Calu3 (cell line): Measurements from ENCODE around the gene CHD3. TPM values are rescaled to one million over a fixed set of nuclear protein-coding genes. Genes with fewer than 3 reads are reported as not detected.
A peak's percentile ranks its signal among the peaks of the same experiment; 100 is the strongest.
"Not testable (repeated sequence)": the region's sequence is repeated elsewhere in the genome, so short reads cannot be mapped to it uniquely, and the experiment has no call there.

Source experiments
- BruUV-seq: library from RNA; stranded (reverse); fragments of 400-500 nt; replicated peaks from 2 replicates; lab custom pipeline; 2021; lab: Mats Ljungman, UMichigan
- CTCF ChIA-PET: fragments of 300-600 bp; sonication (Branson Sonifier 250); formaldehyde crosslinking; loops from one replicate; lab custom pipeline; 2022; ENCODE audit warnings: antibody characterized with exemption; lab: Charles Lee
- DNase-seq: peaks from one replicate; pipeline ENCODE4 v3.0.0; 2022
- H3K27ac Mint-ChIP-seq: one replicate; pipeline ENCODE4 v1.8.0; 2022; ENCODE audit warnings: mixed read lengths; ENCODE audit not compliant: unreplicated experiment
- H3K27me3 Mint-ChIP-seq: one replicate; pipeline ENCODE4 v1.8.0; 2022; ENCODE audit warnings: mixed read lengths; ENCODE audit not compliant: unreplicated experiment
- H3K36me3 Mint-ChIP-seq: one replicate; pipeline ENCODE4 v1.8.0; 2022; ENCODE audit warnings: mild to moderate bottlenecking, moderate library complexity, mixed read lengths; ENCODE audit not compliant: insufficient read depth, unreplicated experiment
- H3K4me1 Mint-ChIP-seq: one replicate; pipeline ENCODE4 v1.8.0; 2022; ENCODE audit warnings: mild to moderate bottlenecking, low read depth, mixed read lengths; ENCODE audit not compliant: unreplicated experiment
- H3K4me3 Mint-ChIP-seq: one replicate; pipeline ENCODE4 v1.8.0; 2022; ENCODE audit warnings: mild to moderate bottlenecking, low read depth, moderate library complexity, mixed read lengths; ENCODE audit not compliant: unreplicated experiment
- H3K9me3 Mint-ChIP-seq: one replicate; pipeline ENCODE4 v1.8.0; 2022; ENCODE audit warnings: low read depth, mixed read lengths; ENCODE audit not compliant: unreplicated experiment
- intact Hi-C: fragments of 100-400 bp; cut with micrococcal nuclease; formaldehyde crosslinking; loops from one replicate; pipeline ENCODE4 v1.10.0; 2022; ENCODE audit not compliant: unreplicated experiment
- total RNA-seq: library from RNA; stranded (reverse); gene quantifications from 2 replicates; pipeline ENCODE4 v1.2.3, GENCODE V29; 2022
- TF ChIP-seq, protein P1 (sequence below): fragments of 200-600 bp; IDR thresholded peaks from one replicate; pipeline ENCODE4 v1.8.0; 2022; ENCODE audit warnings: antibody characterized with exemption; ENCODE audit not compliant: unreplicated experiment

CHD3 gene
- total RNA-seq, 1 experiment from 2014 or later: 116 TPM

DNA sequence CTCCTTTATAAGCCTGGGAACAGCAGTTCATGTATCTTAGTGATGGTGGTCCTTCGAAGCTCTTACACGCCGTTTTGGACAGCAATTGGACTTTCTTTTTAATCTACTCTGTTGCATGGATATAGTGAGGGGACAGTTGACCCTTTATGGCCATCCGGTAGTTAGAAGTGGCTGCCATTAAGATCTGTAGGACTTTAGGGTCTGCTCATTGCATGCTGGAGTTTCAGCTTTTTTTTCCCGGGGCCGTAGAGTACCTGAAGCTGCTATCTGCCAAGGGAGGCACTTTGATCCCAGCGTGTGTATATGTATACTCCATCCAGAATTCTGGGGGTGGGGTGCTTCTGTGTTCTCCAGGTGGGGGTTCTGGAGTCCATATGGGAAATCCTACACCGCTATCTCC, 29.6 kb upstream of the CHD3 start:
- Mint-ChIP-seq H3K4me3 (no peak overlapping the region), H3K36me3 (peaks cover 4% of the 10 kb centered on the region), H3K27ac (no peak overlapping the region), H3K9me3 (no peaks in the 10 kb centered on the region), H3K27me3 (no peaks in the 10 kb centered on the region), H3K4me1 (peaks cover 9% of the 10 kb centered on the region)
- no TSS peak for BruUV-seq
- intact Hi-C loops: loop anchor here (10.0 kb wide), 1 partner anchor 114 kb away; no protein-coding TSS in a partner anchor
- CTCF ChIA-PET: no interaction called here
- no peak for DNase-seq
- TF ChIP-seq, protein P1, sequence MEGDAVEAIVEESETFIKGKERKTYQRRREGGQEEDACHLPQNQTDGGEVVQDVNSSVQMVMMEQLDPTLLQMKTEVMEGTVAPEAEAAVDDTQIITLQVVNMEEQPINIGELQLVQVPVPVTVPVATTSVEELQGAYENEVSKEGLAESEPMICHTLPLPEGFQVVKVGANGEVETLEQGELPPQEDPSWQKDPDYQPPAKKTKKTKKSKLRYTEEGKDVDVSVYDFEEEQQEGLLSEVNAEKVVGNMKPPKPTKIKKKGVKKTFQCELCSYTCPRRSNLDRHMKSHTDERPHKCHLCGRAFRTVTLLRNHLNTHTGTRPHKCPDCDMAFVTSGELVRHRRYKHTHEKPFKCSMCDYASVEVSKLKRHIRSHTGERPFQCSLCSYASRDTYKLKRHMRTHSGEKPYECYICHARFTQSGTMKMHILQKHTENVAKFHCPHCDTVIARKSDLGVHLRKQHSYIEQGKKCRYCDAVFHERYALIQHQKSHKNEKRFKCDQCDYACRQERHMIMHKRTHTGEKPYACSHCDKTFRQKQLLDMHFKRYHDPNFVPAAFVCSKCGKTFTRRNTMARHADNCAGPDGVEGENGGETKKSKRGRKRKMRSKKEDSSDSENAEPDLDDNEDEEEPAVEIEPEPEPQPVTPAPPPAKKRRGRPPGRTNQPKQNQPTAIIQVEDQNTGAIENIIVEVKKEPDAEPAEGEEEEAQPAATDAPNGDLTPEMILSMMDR: no peak

DNA sequence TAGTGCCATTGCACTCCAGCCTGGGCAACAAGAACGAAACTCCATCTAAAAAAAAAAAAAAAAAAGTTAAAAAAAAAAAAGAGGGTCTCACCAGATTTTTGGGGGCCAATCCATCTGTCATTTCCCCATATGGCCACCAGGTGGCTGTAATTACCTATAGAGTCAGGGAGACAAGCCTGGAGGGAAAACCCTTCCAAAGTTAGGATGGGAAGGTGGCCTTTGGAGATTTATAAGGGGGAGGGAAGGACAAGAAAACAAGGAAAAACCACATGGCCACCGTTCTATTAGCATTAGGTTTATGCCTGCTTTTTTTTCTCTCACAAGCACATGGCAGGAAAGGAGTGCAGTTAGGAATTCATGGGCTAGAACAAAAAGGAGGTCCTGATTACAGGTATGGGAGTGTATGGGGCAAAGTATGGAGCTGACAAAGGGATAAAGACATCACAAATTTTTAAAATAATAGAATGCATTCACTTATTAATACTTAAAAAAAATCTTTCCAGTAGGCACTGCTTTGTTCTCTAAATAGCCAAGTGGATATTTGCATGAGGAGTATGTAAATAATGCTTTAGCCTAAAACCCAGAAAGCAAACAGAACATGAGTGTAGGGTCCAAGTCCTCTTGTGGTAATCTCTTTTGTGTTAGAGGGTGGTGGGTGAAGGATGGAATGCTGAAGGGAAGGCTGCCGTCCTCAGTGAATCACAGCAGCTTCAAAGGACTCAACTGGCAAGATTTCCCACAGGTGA, 25.7 kb upstream of the CHD3 start:
- H3K4me1 Mint-ChIP-seq: peaks cover 9% of the 10 kb centered on the region
- CTCF ChIA-PET: interaction anchor here (0.5 to 1.2 kb wide), 4 partner anchors 23 to 1655 kb away, joined by 3 to 6 read pairs (median 4); no protein-coding TSS in a partner anchor
- BruUV-seq: no TSS peak

DNA sequence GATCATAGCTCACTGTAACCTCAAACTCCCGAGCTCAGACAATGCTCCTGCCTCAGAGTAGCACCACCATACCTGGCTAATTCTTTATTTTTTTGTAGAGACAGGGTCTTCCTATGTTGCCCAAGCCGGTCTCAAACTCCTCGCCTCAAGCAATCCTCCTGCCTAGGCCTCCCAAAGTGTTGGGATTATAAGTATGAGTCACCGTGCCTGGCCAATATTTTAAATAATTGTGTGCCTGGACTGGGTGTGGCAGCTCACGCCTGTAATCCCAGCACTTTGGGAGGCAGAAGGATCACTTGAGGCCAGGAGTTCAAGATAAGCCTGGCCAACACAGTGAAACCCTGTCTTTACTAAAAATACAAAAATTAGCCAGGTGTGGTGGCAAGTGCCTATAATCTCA, 24.2 kb upstream of the CHD3 start:
- H3K9me3 Mint-ChIP-seq, BruUV-seq, H3K4me3 Mint-ChIP-seq, H3K27ac Mint-ChIP-seq, H3K4me1 Mint-ChIP-seq, H3K36me3 Mint-ChIP-seq, H3K27me3 Mint-ChIP-seq, DNase-seq: not testable (repeated sequence)
- intact Hi-C loops: loop anchor here (5.0 kb wide), 1 partner anchor 33 kb away; no protein-coding TSS in a partner anchor
- CTCF ChIA-PET: interaction anchor here (0.6 kb wide), 1 partner anchor 1811 kb away, joined by 4 read pairs; no protein-coding TSS in a partner anchor

More for the DNA sequence above, 25.7 kb upstream of the CHD3 start:
- Mint-ChIP-seq H3K36me3 (peaks cover 8% of the 10 kb centered on the region), H3K27ac (no peak overlapping the region), H3K9me3 (no peaks in the 10 kb centered on the region), H3K4me3 (no peak overlapping the region), H3K27me3 (no peaks in the 10 kb centered on the region)
- TF ChIP-seq, protein P1: peak; percentile 68
- intact Hi-C loops: loop anchor here (2.0 to 5.0 kb wide), 2 partner anchors 34 to 128 kb away; no protein-coding TSS in a partner anchor
- peak; percentile 32 for DNase-seq

DNA sequence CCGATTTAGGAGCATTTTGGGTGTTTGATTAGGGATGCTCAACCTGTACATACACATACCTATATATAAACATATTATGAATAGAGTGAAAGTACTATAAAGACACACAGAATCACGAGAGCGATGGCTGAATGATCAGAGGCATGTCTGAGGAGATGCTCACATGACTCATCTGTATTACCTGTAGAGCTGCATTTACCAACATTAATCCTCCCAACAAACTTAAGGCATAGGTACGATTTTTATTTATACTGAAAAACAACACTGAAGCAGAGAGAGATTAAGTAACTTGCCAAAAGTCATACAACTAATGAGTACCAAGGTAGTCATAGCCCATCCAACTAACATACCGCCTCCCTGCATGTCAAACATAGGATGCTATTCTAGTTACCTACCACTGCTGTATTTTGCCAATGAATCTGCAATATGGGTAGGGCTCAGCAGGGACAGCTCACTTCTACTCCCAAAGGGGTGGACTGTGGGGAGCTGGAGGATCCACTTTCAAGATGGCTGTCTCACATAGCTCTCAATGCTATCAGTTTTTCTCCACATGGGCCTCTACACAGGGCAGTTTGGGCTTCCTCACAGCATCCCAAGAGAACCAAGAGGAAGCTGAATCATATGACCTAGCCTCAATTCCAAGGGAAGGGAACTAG, 23.5 kb upstream of the CHD3 start:
- H3K4me1 Mint-ChIP-seq: peaks cover 9% of the 10 kb centered on the region
- BruUV-seq: no TSS peak
- no peak for DNase-seq
- intact Hi-C loops: loop anchor here (5.0 kb wide), 1 partner anchor 32 kb away; no protein-coding TSS in a partner anchor
- TF ChIP-seq, protein P1: no peak
- H3K9me3 Mint-ChIP-seq: no peaks in the 10 kb centered on the region
- H3K27me3 Mint-ChIP-seq: no peaks in the 10 kb centered on the region
- H3K4me3 Mint-ChIP-seq: no peak overlapping the region
- CTCF ChIA-PET: no interaction called here
- peaks cover 4% of the 10 kb centered on the region for H3K36me3 Mint-ChIP-seq
- no peak overlapping the region for H3K27ac Mint-ChIP-seq
